ENCODE data around the gene IGF2BP2.
A peak's percentile ranks its signal among the peaks of the same experiment; 100 is the strongest.

Gene IGF2BP2

GRCh38 chr3:185825006-185825638, at the start of gene IGF2BP2:
IGF2BP2 (minus strand) TSS chr3:185825042; CDS start chr3:185824960, 82 bp downstream.
- no peak for DNase-seq (ENCODE audit: extremely low read depth, low read depth)
- TF ChIP-seq CTCF (IDR thresholded peaks at IDR 0.05; ENCODE audit: low read depth, low read length, missing control alignments) = no peak
- peak within 1 kb of the TSS; percentile 89 for H3K4me3 ChIP-seq (replicated peaks; ENCODE audit: low read depth, low read length)

GRCh38 chr3:185874119-185874518, 49.3 kb upstream of the IGF2BP2 start:
- TF ChIP-seq CTCF (IDR thresholded peaks at IDR 0.05; ENCODE audit: low read depth, low read length, missing control alignments) = no peak
- DNase-seq (ENCODE audit: extremely low read depth, low read depth) = no peak

GRCh38 chr3:185867650-185868049, 42.8 kb upstream of the IGF2BP2 start:
- no peak for DNase-seq (ENCODE audit: extremely low read depth, low read depth)
- no peak overlapping the region for H3K4me3 ChIP-seq (replicated peaks; ENCODE audit: low read depth, low read length)
- no peak for TF ChIP-seq CTCF (IDR thresholded peaks at IDR 0.05; ENCODE audit: low read depth, low read length, missing control alignments)

More at GRCh38 chr3:185874119-185874518, 49.3 kb upstream of the IGF2BP2 start:
- H3K4me3 ChIP-seq (replicated peaks; ENCODE audit: low read depth, low read length) = no peak overlapping the region

- DNase-seq (ENCODE audit: extremely low read depth, low read depth) = no peak
- H3K4me3 ChIP-seq (replicated peaks; ENCODE audit: low read depth, low read length) = no peak overlapping the region
- no peak for TF ChIP-seq CTCF (IDR thresholded peaks at IDR 0.05; ENCODE audit: low read depth, low read length, missing control alignments)
These were observed 42.2 kb upstream of the IGF2BP2 start for GRCh38 chr3:185866995-185867394.

GRCh38 chr3:185866555-185866954, 41.7 kb upstream of the IGF2BP2 start:
- no peak for TF ChIP-seq CTCF (IDR thresholded peaks at IDR 0.05; ENCODE audit: low read depth, low read length, missing control alignments)
- no peak overlapping the region for H3K4me3 ChIP-seq (replicated peaks; ENCODE audit: low read depth, low read length)
- DNase-seq (ENCODE audit: extremely low read depth, low read depth) = no peak

GRCh38 chr3:185865247-185865646, 40.4 kb upstream of the IGF2BP2 start:
- DNase-seq (ENCODE audit: extremely low read depth, low read depth) = no peak
- no peak for TF ChIP-seq CTCF (IDR thresholded peaks at IDR 0.05; ENCODE audit: low read depth, low read length, missing control alignments)
- H3K4me3 ChIP-seq (replicated peaks; ENCODE audit: low read depth, low read length) = no peak overlapping the region

- no peak for TF ChIP-seq CTCF (IDR thresholded peaks at IDR 0.05; ENCODE audit: low read depth, low read length, missing control alignments)
- no peak for DNase-seq (ENCODE audit: extremely low read depth, low read depth)
These were observed 39.9 kb upstream of the IGF2BP2 start for GRCh38 chr3:185864767-185865166.

More at GRCh38 chr3:185864767-185865166, 39.9 kb upstream of the IGF2BP2 start:
- H3K4me3 ChIP-seq (replicated peaks; ENCODE audit: low read depth, low read length) = no peak overlapping the region
